ENCODE measurements around the gene MIF4GD.

GRCh38 chr17:75239214-75239613, 31.8 kb downstream of the MIF4GD start:
- no peak for TF ChIP-seq CTCF (conservative IDR thresholded peaks at IDR 0.05; ENCODE audit: low read depth, low read length)
- no peak for TF ChIP-seq CEBPB (IDR thresholded peaks at IDR 0.05; ENCODE audit: low read depth, low read length)
- TF ChIP-seq POLR2A (IDR thresholded peaks at IDR 0.05; ENCODE audit: low read depth, low read length): no peak
- TF ChIP-seq MXI1 (IDR thresholded peaks at IDR 0.05; ENCODE audit: borderline replicate concordance, low read depth, low read length): no peak
- TF ChIP-seq ELK1 (IDR thresholded peaks at IDR 0.05; ENCODE audit: borderline replicate concordance, low read depth, low read length): no peak
- TF ChIP-seq MAFK (IDR thresholded peaks at IDR 0.05; ENCODE audit: low read depth, low read length): no peak
- no peak for TF ChIP-seq RAD21 (IDR thresholded peaks at IDR 0.05; ENCODE audit: low read length)
- TF ChIP-seq BHLHE40 (IDR thresholded peaks at IDR 0.05; ENCODE audit: low read depth, low read length): no peak
- no peak for TF ChIP-seq RCOR1 (IDR thresholded peaks at IDR 0.05; ENCODE audit: insufficient replicate concordance, low read length)
- no peak for TF ChIP-seq CHD1 (IDR thresholded peaks at IDR 0.05; ENCODE audit: low read depth, low read length)
- TF ChIP-seq RFX5 (IDR thresholded peaks at IDR 0.05; ENCODE audit: low read depth, low read length): no peak
- no peak for TF ChIP-seq SMC3 (IDR thresholded peaks at IDR 0.05; ENCODE audit: low read depth, low read length)
- no peak for TF ChIP-seq USF2 (IDR thresholded peaks at IDR 0.05; ENCODE audit: low read depth, low read length)
- TF ChIP-seq FOS (IDR thresholded peaks at IDR 0.05; ENCODE audit: low read depth, low read length): no peak

Data from IMR-90 (cell line).